Middle frontal gyrus (tissue), 1 donor: ENCODE results near the gene ANKS1B.
"Not testable (repeated sequence)": the region's sequence is repeated elsewhere in the genome, so short reads cannot be mapped to it uniquely, and the experiment has no call there.

Experiments
- DNase-seq: peaks from one replicate; pipeline ENCODE4 v3.0.0-alpha.2; 2015; ENCODE audit warnings: low spot score; ENCODE audit errors: extremely low spot score

Gene ANKS1B

DNA sequence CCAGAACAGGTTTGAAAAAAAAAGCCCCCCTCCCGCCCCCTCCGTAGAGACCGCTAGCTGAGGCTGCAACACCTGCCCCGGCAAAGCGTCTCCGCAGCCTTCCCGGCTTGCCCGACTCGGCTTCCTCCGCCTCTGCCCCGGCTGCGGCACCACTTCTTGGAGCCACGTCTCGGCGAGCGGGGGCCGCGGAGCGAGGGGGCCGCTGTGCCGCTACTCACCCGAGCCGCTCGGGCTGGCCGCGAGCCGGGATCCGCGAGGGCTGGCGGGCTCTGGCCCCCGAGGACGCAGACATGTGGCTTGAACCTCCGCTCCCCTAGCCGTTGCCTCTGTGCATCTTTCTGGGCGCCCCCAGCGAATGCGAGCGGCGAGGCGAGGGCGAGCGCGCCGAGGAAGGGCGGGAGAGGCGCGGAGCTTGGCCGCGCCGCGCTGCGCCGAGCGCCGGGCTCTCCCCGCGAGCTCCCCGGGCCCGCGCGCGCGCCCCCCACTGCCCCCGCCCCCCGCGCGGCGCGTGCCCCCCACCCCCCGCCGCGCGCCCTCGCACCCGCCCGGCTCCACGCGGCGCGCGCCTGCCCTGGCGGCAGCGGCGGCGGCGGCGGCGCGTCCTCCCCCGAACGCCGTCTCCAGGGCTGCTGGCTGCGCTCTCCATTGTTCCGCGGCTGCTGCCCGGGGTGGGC lies 1090.2 kb downstream of the ANKS1B start:
- DNase-seq, result no peak

- no peak for DNase-seq
These were observed 1090.9 kb downstream of the ANKS1B start for GRCh38 chr12:98893675-98894411.

DNA sequence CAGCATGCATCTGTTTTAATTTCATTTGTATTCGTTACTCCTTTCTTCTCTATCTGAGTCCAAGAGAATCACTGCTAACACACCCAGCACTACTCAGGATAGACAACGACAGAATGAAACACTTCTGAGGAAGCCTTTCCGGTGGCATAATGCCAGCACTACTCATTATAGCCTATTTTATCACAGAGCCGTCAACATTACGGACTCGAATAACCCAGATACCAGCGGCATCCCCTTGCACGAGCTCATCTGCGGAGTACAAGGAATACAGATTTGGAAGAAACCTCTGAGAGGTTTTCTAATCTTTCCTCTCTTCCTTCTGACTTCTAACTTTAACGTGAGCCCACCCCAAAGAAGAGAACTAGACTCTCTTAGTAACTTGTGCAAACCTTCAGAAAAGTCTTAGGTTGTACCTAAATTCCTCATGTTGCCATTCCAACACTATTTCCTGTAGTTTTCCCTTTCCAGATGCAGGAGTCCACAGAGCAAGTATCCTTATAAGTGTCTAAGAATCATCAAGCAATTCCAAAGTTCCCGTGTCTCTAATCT lies 1091.5 kb downstream of the ANKS1B start:
- DNase-seq, result no peak

- no peak for DNase-seq
These were observed 1099.0 kb downstream of the ANKS1B start for GRCh38 chr12:98885778-98886177.

GRCh38 chr12:98883231-98883630 lies 1101.5 kb downstream of the ANKS1B start:
- DNase-seq, result peak; percentile 82

- no peak for DNase-seq
These were observed 1102.2 kb downstream of the ANKS1B start for GRCh38 chr12:98882526-98882925.

- no peak for DNase-seq
These were observed 1111.0 kb downstream of the ANKS1B start for GRCh38 chr12:98873776-98874175.

DNA sequence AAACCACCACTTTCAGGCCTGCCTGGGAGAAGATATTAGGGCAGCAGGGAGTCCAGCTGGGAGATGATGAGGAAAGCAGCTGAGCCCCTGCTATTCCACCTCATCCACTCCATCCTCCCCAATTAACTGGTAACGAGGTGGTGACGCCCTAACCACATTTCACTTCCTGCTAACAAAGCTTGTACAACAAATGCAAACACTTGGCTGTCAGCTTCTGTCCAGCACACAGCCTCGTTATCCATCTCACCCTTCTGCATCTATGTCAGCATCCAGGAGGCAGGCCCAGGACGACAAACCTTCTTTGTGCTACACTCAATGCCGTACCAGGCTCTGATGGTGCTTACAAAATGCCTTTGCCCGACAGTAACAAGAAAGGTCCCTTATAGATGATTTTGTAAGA lies 1114.2 kb downstream of the ANKS1B start:
- DNase-seq, result peak; percentile 67

DNA sequence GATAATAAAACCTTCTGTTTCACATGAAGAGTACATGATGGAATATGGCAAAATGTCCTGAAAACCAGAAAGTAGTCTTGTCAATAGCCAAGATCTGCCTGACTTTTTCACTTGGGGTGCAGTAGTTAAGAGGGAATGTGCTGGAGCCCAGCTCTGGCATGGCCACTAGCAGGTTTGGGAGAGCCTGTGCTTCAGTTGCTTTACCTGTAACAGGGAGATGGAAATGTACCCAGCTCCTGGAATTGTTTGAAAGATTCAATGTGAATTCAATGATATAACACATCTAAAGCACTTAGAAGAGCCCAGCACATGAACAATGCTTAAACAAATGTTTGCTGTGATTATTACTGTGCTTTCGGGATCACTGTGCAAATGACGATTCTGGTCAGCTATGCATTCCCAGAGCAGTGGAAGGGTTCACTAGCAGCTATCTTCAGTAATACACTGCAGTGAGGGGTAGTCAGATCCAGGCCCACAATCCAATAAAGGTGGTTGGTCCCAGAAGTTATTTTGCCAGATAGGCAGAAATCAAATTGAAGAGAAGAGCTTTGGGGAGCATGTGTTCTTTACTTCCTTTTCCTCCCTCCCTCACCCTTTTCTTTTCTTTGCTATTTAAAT lies 1114.7 kb downstream of the ANKS1B start:
- DNase-seq, result no peak

GRCh38 chr12:98868538-98868937 lies 1116.2 kb downstream of the ANKS1B start:
- no peak for DNase-seq

GRCh38 chr12:98868076-98868475 lies 1116.7 kb downstream of the ANKS1B start:
- peak; percentile 47 for DNase-seq

GRCh38 chr12:98864363-98864762 lies 1120.4 kb downstream of the ANKS1B start:
- no peak for DNase-seq

DNA sequence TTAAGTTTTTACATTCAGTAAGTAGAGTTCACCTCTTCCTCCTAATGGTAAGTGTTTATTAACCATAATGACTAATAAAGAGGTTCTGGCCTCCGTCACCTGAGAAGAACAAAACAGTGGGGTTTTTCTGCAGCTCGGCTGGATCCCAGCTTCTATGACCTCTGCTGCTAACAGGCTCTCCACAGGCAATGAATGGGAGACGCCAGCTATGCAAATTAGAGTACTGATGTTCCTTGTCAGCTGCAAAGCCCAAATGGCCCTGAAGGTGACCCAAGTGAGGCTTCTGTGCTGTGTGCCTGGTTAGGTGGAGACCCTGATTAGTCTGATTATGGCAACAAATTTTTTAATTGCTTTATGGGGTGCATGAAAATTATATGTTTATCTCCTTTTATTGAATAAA lies 1121.6 kb downstream of the ANKS1B start:
- DNase-seq, result no peak

DNA sequence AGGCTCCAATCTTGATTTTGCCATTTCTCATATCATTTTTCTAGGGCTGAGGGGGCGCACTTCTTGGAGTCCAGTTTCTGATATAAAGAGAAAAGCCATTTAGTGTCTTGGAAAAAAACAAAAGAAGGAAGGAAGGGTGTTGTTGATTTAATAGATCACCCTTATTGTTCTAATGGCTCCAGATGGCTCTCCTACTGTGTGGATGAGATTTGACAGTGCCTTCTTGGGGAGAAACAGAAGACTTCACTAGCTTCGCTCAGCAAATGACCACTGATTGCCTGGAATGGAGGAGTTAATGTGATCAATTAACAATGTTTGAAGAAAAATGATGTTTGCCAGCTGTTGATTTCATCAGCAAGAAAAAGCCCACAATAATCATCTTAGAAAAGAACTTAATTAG lies 1123.5 kb downstream of the ANKS1B start:
- no peak for DNase-seq

- DNase-seq, result no peak
These were observed 1127.7 kb downstream of the ANKS1B start for GRCh38 chr12:98856897-98857540.

- DNase-seq, result no peak
These were observed 1132.6 kb downstream of the ANKS1B start for GRCh38 chr12:98852181-98852580.

GRCh38 chr12:98847242-98847641 lies 1137.5 kb downstream of the ANKS1B start:
- no peak for DNase-seq

DNA sequence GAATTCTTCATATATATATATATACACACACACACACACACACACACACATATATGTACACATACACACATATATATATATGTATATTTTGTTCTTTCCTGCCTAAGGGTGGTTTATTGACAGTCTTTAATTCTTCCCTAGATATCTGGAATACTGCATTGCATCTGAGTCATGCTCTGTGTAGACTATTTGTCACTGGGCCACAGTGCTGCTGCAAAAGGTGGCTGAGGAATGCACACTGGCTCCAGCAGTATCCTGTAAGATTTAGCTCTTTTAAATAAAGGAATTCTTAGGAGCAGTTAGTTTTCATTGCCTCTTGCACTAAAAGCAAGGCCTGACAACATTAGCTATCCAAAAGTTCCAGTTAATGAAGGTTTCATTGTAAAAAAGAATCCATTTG lies 1138.8 kb downstream of the ANKS1B start:
- DNase-seq, result no peak

DNA sequence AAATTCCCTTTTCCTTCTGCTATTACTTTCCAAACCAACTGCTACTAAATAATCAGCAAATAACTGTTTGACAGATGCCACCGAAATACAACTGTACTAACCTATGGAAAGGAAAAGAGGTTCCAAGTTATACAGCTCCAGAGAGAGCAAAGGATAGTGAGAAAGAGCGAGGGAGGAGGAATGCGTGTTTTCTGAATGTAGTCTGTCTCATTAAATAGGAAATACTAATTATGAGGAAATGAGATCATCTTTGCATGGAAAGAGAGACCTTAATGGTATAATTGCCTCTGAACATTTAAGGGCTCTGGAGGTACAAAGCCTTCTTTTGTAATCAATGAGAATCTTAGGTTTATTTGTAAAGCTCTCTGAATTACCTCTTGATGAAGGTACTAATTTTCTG lies 1144.4 kb downstream of the ANKS1B start:
- DNase-seq, result no peak

DNA sequence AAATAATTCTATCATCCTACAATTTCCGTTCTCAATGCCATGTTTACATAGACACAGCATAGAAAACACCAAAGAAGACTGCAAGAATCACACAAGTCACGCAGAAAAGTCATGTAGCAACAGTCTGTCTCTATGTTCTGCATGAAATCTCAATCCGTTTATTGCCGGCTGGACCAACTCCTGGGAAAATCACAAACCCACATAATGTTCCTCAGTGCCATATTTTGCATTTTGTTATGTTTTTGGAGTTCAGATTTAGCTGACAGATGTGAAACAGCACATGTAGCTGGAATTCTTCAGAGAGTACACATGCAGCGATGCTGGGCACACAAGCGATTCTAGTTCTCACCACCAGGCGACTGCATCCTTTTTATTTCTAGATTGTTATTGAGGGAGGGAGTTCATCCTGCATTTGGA lies 1146.5 kb downstream of the ANKS1B start:
- DNase-seq, result peak; percentile 59

GRCh38 chr12:98837134-98837752 lies 1147.5 kb downstream of the ANKS1B start:
- DNase-seq, result not testable (repeated sequence)
